ENCODE results near the gene GLOD4.
"Not testable (repeated sequence)": the region's sequence is repeated elsewhere in the genome, so short reads cannot be mapped to it uniquely, and the experiment has no call there.

The GLOD4 gene

DNA sequence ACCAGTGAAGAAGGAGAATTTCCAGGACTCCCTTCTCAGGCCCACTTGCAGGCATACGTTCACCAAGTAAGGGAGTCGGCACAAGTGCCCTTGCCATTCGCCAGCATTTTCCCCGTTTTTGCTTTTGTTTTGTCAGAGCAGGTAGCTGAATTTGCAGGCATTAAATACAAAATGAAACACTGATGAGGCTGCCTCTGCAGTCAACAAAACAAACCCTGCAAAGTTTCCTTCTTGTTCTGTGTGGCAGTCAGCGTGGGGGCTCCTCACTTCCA, 7.8 kb downstream of the GLOD4 start:
- DNase-seq (ENCODE audit: low spot score): no peak

DNA sequence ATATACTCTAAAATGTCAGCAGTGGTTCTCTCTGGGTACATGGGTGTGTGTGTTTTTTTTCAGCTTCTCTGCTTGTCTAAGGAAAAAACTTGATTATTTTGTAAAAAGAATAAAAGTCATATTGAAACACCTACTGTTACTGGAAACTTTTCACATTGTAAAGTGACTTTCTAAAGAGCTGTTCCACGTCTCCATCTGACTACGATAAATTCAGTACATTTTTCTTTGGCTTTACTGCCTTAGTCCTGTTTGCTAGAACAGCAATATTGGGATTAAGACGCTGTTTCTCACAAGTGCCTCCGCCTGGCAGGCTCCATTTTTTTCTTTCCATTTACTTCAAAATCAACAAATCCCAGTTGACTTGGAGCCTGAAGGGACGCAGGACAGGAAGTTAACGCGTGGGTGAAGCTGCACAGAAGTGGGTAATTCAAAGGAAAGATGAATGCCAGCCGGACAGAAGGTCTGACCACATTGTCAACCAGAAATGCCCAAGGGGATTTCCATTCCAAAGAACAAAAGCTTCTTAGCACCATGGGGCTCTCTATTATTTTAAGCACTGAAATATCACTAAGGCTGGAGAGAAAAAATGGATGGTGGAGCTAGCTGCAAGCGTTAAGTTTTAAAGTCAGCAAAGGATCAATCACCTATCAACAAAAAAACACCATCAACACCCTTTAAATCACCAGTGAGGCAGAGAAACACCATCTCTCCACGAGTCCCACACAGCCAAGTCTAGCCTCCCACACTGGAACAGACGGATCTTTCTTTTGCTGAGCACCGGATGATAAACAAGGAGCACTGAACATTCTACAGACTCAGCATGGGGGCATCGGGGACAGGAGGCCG, 8.4 kb downstream of the GLOD4 start:
- no peak for DNase-seq (ENCODE audit: low spot score)

DNA sequence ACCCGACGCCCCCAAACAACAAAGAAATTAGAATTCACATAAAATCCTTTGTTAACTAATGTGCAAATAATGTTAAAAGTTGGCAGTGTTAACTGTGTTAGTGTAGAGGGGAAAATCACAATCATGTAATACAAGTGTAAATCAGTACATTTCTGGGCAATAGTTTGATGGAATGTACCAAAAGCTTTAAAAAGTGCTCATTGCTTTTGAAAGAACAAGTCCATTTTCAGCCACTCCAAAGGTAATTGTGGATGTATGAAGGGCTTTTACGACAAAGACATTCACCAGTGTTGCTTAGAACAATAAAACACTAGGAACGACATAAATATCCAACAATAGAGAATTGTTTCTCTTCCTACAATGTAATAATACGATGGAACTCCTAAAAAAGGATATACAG, 9.1 kb downstream of the GLOD4 start:
- DNase-seq (ENCODE audit: low spot score): no peak

DNA sequence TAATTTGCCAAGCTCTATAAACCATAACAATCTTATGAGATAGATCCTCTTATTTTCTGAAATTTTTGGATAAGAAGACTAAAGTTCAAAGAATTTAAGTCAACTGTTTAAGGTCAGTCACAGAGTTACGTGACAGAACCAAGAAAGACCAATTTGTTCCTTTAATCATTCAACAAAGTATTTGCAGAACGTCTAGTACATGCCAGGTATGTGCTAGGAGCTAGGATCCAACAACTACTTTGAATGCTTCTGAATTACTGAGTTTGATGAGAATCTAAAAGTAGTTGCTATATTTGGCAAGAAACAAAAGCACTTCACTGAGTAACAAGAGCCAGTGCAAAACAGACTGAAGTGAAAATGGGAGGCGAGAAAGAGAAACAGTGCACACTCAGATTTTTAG, 15.0 kb downstream of the GLOD4 start:
- no peak for DNase-seq (ENCODE audit: low spot score)

DNA sequence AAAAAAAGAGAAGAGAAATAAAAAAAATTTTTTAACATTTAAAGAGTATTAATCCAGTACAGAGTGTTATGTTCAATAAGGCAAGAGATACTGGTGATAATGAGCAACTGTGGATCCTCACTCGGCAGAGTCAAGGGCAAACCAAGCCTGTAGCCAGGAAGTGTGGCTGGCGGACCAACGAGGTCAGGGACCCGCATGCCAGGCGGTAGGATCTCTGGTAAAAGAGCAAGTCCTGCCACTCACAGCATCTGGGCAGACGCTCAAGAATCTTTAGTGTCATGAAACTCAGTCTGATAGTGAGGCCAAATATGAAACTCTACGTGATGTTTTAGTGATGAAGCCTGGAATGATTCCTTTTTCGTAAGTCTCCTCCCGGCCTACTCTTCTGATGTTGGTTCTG, 21.7 kb downstream of the GLOD4 start:
- DNase-seq (ENCODE audit: low spot score): no peak

GRCh38 chr17:759964-760363, 22.1 kb downstream of the GLOD4 start:
- no peak for DNase-seq (ENCODE audit: low spot score)

DNA sequence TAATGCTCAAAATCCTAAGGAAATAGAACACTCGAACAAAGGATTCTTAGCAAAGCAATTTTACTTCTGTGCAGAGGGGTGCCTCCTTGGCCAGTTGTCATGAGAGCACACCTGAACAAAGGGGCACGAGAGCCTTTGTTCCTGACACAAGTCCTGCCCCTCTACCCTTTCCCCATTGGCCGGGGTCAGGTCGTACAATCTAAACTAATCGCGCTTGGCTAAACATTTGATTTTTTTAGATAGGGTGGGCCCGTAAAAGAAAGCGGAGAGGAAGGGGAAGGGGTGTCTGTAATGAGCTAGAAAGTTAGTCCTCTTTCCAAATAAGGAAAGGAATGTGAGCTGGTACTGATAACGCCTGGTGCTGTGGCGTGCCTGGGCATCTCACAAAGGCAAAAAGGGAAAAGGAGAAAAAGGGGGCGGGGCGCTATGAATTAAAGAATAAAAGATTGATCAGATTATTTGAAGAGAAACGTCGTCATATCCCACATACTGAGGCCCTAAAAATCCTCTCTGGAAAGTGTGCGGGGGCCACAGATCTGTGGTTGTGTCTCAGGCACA, 26.0 kb downstream of the GLOD4 start:
- DNase-seq (ENCODE audit: low spot score): not testable (repeated sequence)

GRCh38 chr17:755319-755961, 26.6 kb downstream of the GLOD4 start:
- not testable (repeated sequence) for DNase-seq (ENCODE audit: low spot score)

GRCh38 chr17:753418-753817, 28.7 kb downstream of the GLOD4 start:
- DNase-seq (ENCODE audit: low spot score): no peak

- peak; percentile 83 for DNase-seq (ENCODE audit: low spot score)
These were observed 29.4 kb downstream of the GLOD4 start for GRCh38 chr17:752620-753219.

GRCh38 chr17:752002-752619, 30.0 kb downstream of the GLOD4 start, which contains the start of gene GEMIN4:
TSS of gene GEMIN4 (minus strand) at chr17:752264. CDS start at chr17:752142, 122 bp downstream.
- DNase-seq (ENCODE audit: low spot score): peak; percentile 99

- DNase-seq (ENCODE audit: low spot score): peak; percentile 57
These were observed 30.6 kb downstream of the GLOD4 start for GRCh38 chr17:751269-752001.

DNA sequence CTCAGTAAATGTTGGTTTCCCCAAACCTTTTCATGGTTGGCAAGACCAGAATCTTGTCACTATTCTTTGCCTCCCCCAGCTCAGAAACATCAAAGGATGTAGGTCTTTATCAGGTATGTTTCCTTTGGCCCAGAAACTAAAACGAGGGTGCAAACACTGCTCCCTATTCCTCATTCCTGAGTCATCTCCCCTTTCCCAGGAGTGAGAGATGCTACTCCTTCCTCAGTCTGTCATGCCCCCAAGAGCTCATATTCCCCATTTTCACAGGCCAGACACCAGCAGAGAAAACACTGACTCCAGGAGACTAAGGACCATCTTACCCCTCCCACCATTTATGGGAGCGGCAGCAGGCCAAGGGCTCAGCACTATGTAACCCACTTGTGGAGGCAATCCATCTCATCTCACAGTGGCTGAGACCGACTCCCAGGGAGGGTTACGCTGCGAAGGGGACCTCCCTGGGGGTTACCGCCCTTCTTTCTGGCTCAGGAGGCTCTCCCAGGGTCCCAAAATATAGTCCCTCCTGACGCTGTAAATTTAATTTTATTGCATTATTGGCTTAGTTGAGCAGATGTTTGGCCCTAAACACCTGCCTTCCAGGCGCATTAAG, 31.5 kb downstream of the GLOD4 start:
- DNase-seq (ENCODE audit: low spot score): no peak

GRCh38 chr17:749359-749758, 32.7 kb downstream of the GLOD4 start:
- not testable (repeated sequence) for DNase-seq (ENCODE audit: low spot score)

- DNase-seq (ENCODE audit: low spot score): not testable (repeated sequence)
These were observed 33.5 kb downstream of the GLOD4 start for GRCh38 chr17:748604-749003.

DNA sequence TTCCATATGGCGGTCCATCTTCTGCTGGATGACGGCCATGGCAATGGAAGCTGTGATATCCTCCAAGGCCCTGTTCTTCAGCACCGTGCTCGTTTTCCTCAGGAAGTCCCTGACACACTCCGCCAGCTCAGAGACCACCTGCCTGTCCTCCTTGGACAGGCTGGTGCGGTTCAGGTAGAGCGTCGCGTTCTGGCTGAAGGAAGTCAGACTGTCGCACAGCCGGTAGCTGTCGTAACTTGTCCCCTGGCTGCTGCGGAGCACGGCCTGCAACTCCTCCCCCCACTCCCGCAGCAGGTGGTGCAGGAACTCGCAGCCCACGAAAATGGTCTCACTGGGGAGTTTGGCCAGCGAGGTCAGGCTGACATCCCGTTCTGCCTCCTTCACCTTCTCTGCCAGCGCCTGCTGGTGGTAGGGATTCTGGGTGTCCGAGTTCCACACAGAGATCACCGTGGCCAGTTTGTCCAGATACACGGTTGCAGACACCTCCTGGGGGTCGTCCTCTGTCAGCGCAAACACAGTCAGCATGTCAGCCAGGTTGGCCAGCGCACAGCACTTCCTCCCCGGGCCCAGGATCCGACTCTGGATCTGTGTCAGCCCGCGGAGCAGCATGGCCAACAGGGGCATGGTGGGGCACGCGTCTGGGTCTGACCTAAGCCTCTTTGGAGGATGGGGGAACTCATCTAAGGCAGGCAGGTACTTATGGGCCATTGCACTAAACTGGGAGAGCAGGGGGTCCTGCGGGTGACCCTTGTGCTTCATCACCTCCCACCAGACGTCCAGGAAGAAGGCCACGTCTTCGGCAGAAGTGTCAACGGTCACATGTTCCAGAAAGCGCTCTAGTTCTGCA, 35.1 kb downstream of the GLOD4 start:
- DNase-seq (ENCODE audit: low spot score): no peak

DNA sequence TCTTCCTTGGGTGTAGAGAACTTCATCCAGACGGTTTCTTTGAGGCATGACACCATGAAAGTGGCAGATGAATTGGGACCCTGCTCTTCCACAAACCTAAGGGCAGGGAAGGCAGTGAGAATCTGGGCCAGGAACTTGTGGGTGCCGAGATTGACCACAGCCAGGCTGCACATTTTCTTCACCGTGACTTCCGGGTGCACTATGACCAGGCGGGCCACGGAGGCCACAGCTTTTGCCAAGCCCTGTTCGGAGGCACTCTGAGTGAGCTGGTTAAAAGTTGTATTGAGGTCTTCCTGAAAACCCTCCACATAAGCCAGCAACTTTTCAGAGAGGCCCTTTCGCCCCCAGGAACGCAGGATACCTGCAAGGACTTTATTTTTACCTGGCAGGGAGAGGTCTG, 35.9 kb downstream of the GLOD4 start:
- DNase-seq (ENCODE audit: low spot score): no peak

DNA sequence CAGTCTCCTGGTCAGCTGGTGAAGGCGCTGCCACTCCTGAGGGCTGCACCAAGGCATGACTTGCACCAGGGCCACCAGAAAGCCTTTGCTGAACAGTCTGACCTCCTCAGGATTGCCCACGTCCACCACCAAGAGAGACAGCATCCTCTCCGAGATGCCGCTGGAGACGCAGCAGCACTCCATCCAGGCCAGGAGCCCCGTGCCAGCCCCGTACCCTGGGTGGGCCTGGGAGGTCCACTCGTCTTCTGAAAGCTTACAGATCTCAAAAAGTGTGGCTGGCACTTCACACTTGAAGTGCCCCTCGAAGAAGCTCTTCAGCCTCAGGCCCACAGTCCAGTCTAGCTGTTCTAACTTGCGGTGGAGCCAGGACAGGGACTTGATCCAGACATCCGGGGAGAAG, 36.7 kb downstream of the GLOD4 start:
- DNase-seq (ENCODE audit: low spot score): no peak

DNA sequence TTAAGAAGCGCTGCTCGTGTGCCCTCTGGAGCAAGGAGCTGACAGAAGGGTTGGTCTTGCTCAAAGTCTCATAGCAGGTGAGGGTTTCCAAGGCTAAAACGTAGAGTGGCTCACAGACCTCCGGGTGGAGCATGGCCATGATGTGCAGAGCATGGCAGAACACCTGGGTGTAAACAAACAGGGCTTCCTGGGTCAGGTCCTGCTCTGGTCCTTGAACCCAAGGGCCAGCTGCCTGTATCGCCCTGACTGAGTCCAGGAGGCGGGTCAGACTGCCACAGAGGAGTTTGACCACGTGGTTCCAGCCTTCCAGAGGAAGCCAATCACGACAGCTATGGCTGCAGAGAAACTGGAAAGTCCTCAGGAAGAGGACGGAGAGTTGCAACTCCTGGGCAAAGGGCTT, 37.1 kb downstream of the GLOD4 start:
- no peak for DNase-seq (ENCODE audit: low spot score)

DNA sequence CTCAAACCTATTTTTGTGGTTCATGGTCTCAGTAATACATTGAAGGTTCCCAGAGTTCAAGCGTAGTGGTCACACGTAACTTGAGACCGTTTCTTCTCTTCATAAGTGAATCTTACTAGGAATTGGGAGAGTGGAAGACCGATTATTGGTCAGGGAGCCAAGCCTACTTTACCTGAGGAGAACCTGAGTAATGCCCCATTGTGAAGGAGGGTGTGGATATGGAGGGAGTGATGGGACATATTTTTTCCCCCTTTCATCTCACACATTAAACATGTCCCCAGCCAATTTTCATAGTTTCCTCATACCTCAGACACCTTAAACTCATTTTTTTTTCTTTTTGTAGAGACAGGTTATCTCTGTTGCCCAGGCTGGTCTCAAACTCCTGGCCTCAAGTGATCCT, 38.9 kb downstream of the GLOD4 start:
- no peak for DNase-seq (ENCODE audit: low spot score)
